Umbilical cord (tissue), 2 donors: ENCODE results near the gene PRKCG. TPM values are rescaled to one million over a fixed set of nuclear protein-coding genes. Genes with fewer than 3 reads are reported as not detected.

ENCODE experiments used
- DNase-seq: peaks from one replicate; pipeline ENCODE4 v3.0.0-alpha.2; 2015; ENCODE audit warnings: low spot score
- total RNA-seq: library from RNA; depleted of rRNA; stranded (reverse); fragments of >200 nt; gene quantifications from one replicate; pipeline ENCODE4 v1.2.3, GENCODE V29; 2014; ENCODE audit warnings: low replicate concordance; ENCODE audit not compliant: insufficient read depth

PRKCG gene
- total RNA-seq, 1 donor from 2014 or later, result not detected

- DNase-seq, result no peak
Measured at GRCh38 chr19:53871454-53871853, 10.5 kb upstream of the PRKCG start.

GRCh38 chr19:53872762-53873161 is 9.2 kb upstream of the PRKCG start:
- no peak for DNase-seq

GRCh38 chr19:53873773-53874605 is 8.0 kb upstream of the PRKCG start:
- no peak for DNase-seq

- no peak for DNase-seq
Measured at GRCh38 chr19:53874606-53874990, 7.4 kb upstream of the PRKCG start.

GRCh38 chr19:53875602-53876325 is 6.2 kb upstream of the PRKCG start:
- no peak for DNase-seq

- no peak for DNase-seq
Measured at GRCh38 chr19:53876651-53877224, 5.3 kb upstream of the PRKCG start.

- DNase-seq, result peak; percentile 74
Measured at GRCh38 chr19:53877361-53877766, 4.6 kb upstream of the PRKCG start.

GRCh38 chr19:53878776-53879139 is 3.2 kb upstream of the PRKCG start:
- no peak for DNase-seq

GRCh38 chr19:53879140-53880081 is 2.6 kb upstream of the PRKCG start:
- DNase-seq, result peak; percentile 97

GRCh38 chr19:53880711-53881481 is 1.1 kb upstream of the PRKCG start:
- DNase-seq, result no peak

GRCh38 chr19:53882391-53883050 is 524 bp downstream of the PRKCG start:
- DNase-seq, result no peak

- DNase-seq, result no peak
Measured at GRCh38 chr19:53883231-53883661, 1.2 kb downstream of the PRKCG start.

- no peak for DNase-seq
Measured at GRCh38 chr19:53883741-53884140, 1.7 kb downstream of the PRKCG start.

GRCh38 chr19:53884256-53884655 is 2.3 kb downstream of the PRKCG start:
- no peak for DNase-seq

GRCh38 chr19:53885036-53885435 is 3.0 kb downstream of the PRKCG start:
- no peak for DNase-seq

- no peak for DNase-seq
Measured at GRCh38 chr19:53892301-53892980, 10.4 kb downstream of the PRKCG start.

GRCh38 chr19:53892981-53893325 is 11.0 kb downstream of the PRKCG start:
- no peak for DNase-seq

GRCh38 chr19:53894707-53895106 is 12.7 kb downstream of the PRKCG start:
- no peak for DNase-seq

- no peak for DNase-seq
Measured at GRCh38 chr19:53896682-53897081, 14.7 kb downstream of the PRKCG start.

GRCh38 chr19:53897459-53897858 is 15.5 kb downstream of the PRKCG start:
- no peak for DNase-seq
